ENCODE data around the gene FLNC. TPM values are rescaled to one million over a fixed set of nuclear protein-coding genes. Genes with fewer than 3 reads are reported as not detected.

FLNC gene
- total and polyA plus RNA-seq, 2 donors (not counting 1 experiment from before 2014, with no cell fraction given): 0.01 TPM; not detected in 1

- Mint-ChIP-seq H3K27me3 (no peaks in the 10 kb centered on the region), H3K9me3 (ENCODE audit: insufficient read depth) (no peaks in the 10 kb centered on the region), H3K27ac (no peak overlapping the region), H3K4me1 (peaks cover 4% of the 10 kb centered on the region), H3K4me3 (no peak overlapping the region)
- no peak for ATAC-seq (ENCODE audit: low read depth)
- Histone ChIP-seq H3K4me2 (replicated peaks; ENCODE audit: low read depth, low read length, poor library complexity, severe bottlenecking) (no peak overlapping the region), H3K9me3 (ENCODE audit: control extremely low read depth in 1 of 3, control insufficient read depth in 2 of 3, insufficient read depth in 1 of 3, low read length in 2 of 3) (no peaks in the 10 kb centered on the region), H2AFZ (ENCODE audit: insufficient read depth, low read depth, low read length, poor library complexity, severe bottlenecking) (no peak overlapping the region), H3K79me2 (ENCODE audit: control insufficient read depth, insufficient read depth, low read length) (no peaks in the 10 kb centered on the region), H3K36me3 (replicated peaks in 1 of 2; ENCODE audit: control extremely low read depth in 1 of 2, control insufficient read depth in 1 of 2, extremely low read depth in 1 of 2, insufficient read depth in 2 of 2, low read length in 1 of 2) (no peaks in the 10 kb centered on the region), H3K9ac (ENCODE audit: low read length) (no peak overlapping the region), H4K20me1 (ENCODE audit: control insufficient read depth, insufficient read depth, low read length, poor library complexity, severe bottlenecking) (no peaks in the 10 kb centered on the region), H3K27ac (ENCODE audit: low read length in 2 of 2) (no peak overlapping the region), H3K4me1 (ENCODE audit: control insufficient read depth in 2 of 2, insufficient read depth in 2 of 2, low read length in 2 of 2) (peaks cover 0 to 11% of the 10 kb centered on the region in 2 donors), H3K4me3 (ENCODE audit: control extremely low read depth in 1 of 5, extremely low read depth in 1 of 5, insufficient read depth in 1 of 5, low read depth in 2 of 5, low read length in 4 of 5) (no peak overlapping the region), H3K27me3 (replicated peaks in 1 of 4; ENCODE audit: control extremely low read depth in 1 of 4, control insufficient read depth in 3 of 4, insufficient read depth in 4 of 4, low read length in 3 of 4) (no peaks in the 10 kb centered on the region)
- TF ChIP-seq CTCF (IDR thresholded peaks at IDR 0.05) (no peak), EZH2 (IDR thresholded peaks at IDR 0.05; ENCODE audit: borderline replicate concordance, insufficient read depth, low read depth, low read length, poor library complexity, severe bottlenecking) (no peak)
- POLR2A ChIA-PET: no interaction called here
- DNase-seq: no peak
- WGBS (ENCODE audit: insufficient coverage): 100% methylated on average over 9 of the region's 13 CpGs
- intact Hi-C loops (cut with micrococcal nuclease): no loop called here
- CTCF ChIA-PET: interaction anchor here (0.9 kb wide), 1 partner anchor 260 kb away, joined by 3 read pairs; no protein-coding TSS in a partner anchor
These were observed 9.6 kb downstream of the FLNC start for GRCh38 chr7:128839751-128840177.

- H3K4me2 ChIP-seq (replicated peaks; ENCODE audit: low read depth, low read length, poor library complexity, severe bottlenecking): no peak overlapping the region
- no peaks in the 10 kb centered on the region for H3K9me3 ChIP-seq (ENCODE audit: control extremely low read depth in 1 of 3, control insufficient read depth in 2 of 3, insufficient read depth in 1 of 3, low read length in 2 of 3)
- H3K4me3 Mint-ChIP-seq: no peak overlapping the region
- peaks cover 4% of the 10 kb centered on the region for H3K4me1 Mint-ChIP-seq
- no peak overlapping the region for H3K27ac ChIP-seq (ENCODE audit: low read length in 2 of 2)
- TF ChIP-seq CTCF (IDR thresholded peaks at IDR 0.05) (no peak), EZH2 (IDR thresholded peaks at IDR 0.05; ENCODE audit: borderline replicate concordance, insufficient read depth, low read depth, low read length, poor library complexity, severe bottlenecking) (no peak)
- H3K9ac ChIP-seq (ENCODE audit: low read length): no peak overlapping the region
- no peak overlapping the region for H3K27ac Mint-ChIP-seq
- ATAC-seq (ENCODE audit: low read depth): no peak
- H3K4me1 ChIP-seq (ENCODE audit: control insufficient read depth in 2 of 2, insufficient read depth in 2 of 2, low read length in 2 of 2): peaks cover 0 to 11% of the 10 kb centered on the region in 2 donors
- H3K4me3 ChIP-seq (ENCODE audit: control extremely low read depth in 1 of 5, extremely low read depth in 1 of 5, insufficient read depth in 1 of 5, low read depth in 2 of 5, low read length in 4 of 5): no peak overlapping the region
- POLR2A ChIA-PET: no interaction called here
- H3K79me2 ChIP-seq (ENCODE audit: control insufficient read depth, insufficient read depth, low read length): no peaks in the 10 kb centered on the region
- H3K27me3 ChIP-seq (replicated peaks in 1 of 4; ENCODE audit: control extremely low read depth in 1 of 4, control insufficient read depth in 3 of 4, insufficient read depth in 4 of 4, low read length in 3 of 4): no peaks in the 10 kb centered on the region
- no peaks in the 10 kb centered on the region for H3K27me3 Mint-ChIP-seq
- H2AFZ ChIP-seq (ENCODE audit: insufficient read depth, low read depth, low read length, poor library complexity, severe bottlenecking): no peak overlapping the region
- H3K36me3 ChIP-seq (replicated peaks in 1 of 2; ENCODE audit: control extremely low read depth in 1 of 2, control insufficient read depth in 1 of 2, extremely low read depth in 1 of 2, insufficient read depth in 2 of 2, low read length in 1 of 2): no peaks in the 10 kb centered on the region
- no peak for DNase-seq
- intact Hi-C loops (cut with micrococcal nuclease): no loop called here
- no peaks in the 10 kb centered on the region for H4K20me1 ChIP-seq (ENCODE audit: control insufficient read depth, insufficient read depth, low read length, poor library complexity, severe bottlenecking)
- CTCF ChIA-PET: interaction anchor here (0.9 to 2.9 kb wide), 4 partner anchors 22 to 259 kb away, joined by 3 to 21 read pairs (median 12); partner anchors contain the start of gene ATP6V1F
- 94% methylated on average over 21 of the region's 23 CpGs for WGBS (ENCODE audit: insufficient coverage)
- no peaks in the 10 kb centered on the region for H3K9me3 Mint-ChIP-seq (ENCODE audit: insufficient read depth)
These were observed 10.3 kb downstream of the FLNC start for GRCh38 chr7:128840326-128841170.

Measured in B cell (primary cell).